Fibroblast of peridontal ligament (primary cell): ENCODE results near the gene NIP7.
"Not testable (repeated sequence)": the region's sequence is repeated elsewhere in the genome, so short reads cannot be mapped to it uniquely, and the experiment has no call there.

ENCODE experiments used
- DNase-seq: peaks from one replicate; pipeline ENCODE4 v3.0.0-alpha.2; 2010; ENCODE audit errors: extremely low read depth

The NIP7 gene

DNA sequence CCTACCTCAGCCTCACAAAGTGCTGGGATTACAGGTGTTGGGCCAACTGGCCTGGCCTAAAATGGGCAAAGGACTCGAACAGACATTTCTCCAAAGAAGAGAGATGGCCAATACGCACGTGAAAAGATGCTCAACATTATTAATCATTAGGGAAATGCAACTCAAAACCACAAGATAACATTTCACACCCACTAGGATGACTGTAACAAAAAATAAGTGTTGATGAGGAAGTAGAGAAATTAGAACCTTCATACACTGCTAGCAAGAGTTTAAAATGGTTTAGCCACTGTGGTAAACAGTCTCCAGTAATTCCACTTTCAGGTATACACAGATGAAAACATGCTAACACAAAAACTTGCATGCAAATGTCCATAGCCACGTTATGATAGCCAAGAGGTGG, 6.4 kb downstream of the NIP7 start:
- no peak for DNase-seq

DNA sequence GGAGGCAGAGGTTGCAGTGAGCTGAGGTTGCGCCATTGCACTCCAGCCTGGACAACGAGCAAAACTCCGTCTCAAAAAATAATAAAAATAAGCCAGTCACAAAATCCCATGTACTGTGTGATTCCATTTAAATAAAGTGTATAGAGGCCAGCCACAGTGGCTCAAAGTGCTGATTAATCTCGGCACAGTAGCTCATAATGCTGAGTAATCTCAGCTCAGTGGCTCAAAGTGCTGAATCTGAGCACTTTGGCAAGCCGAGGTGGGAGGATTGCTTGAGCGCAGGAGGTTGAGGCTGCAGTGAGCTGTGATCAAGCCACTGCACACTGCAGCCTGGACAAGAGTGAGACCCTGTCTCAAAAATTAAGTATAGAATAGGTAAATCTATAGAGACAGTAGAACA, 7.1 kb downstream of the NIP7 start:
- DNase-seq = no peak

DNA sequence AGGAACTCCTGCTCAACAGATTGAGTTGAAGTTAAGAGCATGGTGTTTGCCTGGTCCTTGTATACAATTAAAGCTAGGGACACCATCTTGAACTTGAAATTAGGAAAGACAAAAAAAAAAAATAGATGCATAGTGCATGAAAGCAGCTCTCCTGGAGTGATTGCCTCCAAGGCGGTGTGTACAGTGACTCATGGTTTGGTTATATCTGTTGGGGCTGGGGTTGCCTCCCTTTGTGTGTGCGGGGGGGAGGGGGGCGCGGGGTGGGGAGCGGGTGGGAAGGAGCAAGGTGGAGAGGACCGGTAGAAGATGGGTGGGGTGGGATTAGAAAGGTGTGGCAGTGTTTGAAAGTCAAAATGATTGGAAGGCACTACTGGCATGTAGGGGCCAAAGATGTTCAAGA, 8.7 kb downstream of the NIP7 start:
- no peak for DNase-seq

DNA sequence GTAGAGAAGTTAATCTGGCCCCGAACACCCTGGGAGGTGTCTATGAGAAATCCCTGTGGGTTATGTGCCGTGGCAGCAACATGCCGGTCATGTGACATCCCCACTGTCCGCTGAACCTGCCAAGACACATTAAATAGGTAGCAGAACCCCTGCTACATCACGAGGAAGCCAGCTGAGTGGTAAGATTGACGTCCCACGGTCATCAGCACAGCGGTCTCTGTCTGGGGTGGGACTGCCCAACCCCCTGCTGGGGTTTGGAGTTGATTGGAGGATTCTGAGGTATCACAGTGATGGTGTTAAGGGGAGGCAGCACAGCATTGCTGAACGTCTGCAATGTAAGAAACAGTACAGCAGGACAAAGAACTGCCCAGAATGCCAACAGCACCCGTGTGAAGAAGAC, 10.0 kb downstream of the NIP7 start:
- no peak for DNase-seq

DNA sequence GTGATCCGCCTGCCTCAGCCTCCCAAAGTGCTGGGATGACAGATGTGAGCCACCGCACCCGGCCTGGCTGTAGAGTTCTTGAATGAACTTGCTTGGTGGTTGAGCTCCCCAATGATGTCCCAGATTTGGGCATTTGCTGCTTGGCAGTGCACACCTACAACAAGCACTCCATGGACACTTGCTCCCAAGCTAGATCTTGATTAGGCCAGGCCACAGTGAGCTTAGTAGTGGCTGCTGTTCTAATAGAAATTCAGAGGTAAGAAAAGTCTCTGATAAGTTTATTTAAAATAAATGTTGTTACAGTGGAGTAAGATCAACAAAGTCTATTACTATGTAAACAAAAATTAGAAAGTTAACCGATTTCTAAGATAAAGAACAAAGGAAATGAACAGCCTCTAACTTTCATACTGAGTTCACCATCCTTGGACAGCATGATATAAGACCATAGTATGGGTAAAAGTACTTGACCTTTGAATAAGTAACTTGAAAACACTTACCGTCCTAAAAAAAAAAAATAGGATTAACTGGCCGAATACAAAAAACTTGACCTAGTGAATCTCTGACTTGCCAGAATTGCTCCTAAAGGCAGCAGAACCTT, 11.1 kb downstream of the NIP7 start:
- no peak for DNase-seq

DNA sequence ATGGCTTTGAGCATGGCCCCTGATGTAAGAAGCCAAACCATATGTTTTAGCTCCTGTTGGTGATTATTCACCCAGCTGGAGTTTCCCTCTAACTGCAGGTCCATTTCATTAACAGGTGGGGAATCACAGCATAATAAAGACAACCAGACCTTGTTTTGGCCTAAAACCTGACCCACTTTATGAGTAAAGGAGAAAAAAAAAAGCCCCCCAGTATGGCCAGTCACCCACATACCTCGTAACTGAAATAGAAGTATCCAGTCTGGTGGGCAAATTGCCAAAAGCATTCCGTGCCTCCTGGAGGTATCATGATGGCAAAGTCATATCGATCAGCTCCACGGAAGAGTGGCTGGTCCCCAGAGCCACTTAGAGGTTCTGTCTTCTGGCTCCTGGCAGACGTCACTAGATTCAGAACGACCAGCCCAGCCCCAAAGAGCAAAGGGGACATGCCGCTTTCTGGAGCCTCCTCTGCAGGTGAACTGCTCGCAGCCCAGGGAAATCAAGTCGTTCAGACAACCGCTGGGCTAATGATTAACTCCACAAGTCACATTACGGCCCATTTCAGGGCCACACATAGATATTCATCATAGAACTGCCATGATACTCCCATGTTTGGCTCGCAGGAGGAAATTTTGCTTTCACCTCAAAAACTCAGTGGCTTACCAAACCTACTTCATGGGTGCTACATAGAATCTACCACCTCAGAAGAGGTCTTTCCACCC, 11.9 kb downstream of the NIP7 start, which contains the start of gene TMED6:
TSS of gene TMED6 (minus strand) at position 478 of the 719 bp plus-strand sequence. CDS start at position 445, 33 bp downstream.
- no peak for DNase-seq

DNA sequence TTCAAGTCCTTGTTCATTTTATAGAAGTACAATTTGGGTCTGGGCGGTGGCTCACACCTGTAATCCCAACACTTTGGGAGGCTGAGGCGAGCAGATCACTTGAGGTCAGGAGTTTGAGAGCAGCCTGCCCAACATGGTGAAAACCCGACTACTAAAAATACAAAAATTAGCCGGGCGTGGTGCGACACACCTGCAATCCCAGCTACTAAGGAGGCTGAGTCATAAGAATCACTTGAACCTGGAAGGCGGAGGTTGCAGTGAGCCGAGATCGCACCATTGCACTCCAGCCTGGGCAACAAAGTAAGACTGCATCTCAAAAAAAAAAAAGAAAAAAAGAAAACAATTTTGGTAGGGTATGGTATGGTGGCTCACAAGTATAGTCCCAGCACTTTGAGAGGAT, 20.5 kb downstream of the NIP7 start:
- not testable (repeated sequence) for DNase-seq

DNA sequence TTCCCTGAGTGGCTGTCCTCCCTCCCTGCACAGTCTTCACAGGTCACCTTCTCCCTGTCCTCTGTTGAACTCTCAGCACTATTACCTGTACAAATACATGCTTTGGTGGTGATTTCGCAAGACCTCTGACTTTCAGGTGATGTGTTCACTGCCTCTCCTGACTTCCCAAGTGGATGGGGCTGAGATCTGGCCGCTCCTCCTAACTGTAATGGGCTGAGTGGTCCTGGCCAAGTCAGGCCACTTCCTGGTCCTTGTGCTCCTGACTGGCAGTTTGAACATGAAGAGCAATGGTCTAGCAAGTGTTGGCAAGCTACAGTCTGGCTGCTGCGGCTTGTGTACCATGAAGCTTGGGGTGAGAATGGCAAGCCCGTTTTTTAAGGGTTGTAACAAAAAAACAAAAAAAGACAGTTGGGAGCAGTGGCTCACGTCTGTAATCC, 23.7 kb downstream of the NIP7 start:
- DNase-seq = no peak

DNA sequence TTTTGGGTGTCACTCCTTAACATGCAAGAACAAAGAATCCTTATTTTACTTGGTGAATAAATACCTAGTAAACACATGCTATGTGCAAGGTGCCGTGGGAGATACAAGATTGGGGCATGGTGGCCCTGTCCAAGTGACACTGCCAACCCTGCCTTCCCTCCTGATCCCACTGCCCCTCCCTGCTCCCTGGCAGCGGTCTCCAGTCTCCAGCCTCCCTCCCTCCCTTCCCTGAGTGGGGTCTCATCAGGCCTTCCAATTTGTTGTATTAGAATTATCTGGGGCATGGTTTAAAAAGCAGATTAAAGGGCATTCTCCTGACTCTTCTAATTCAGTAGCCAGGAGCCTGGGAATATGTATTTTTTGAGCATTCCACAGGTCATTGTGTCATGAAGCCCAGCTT, 24.5 kb downstream of the NIP7 start:
- DNase-seq = no peak

DNA sequence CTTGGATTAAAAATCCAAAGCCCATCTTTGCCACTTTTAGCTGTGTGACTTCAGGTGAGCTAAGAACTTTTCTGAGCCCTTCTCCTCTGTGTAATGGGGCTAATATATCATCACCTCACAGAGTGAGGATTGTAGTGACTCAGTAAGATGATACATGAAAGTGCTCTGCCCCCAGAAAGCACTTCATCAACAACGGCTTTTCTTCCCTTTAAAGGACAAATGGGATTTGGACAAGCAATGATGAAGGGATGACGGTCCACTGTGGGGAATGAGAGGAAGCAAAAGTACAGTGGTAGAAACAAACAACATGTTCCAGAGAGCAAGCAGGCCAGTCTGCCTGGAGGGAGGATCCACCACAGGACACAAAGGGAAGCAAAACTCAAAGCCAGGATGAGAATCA, 26.3 kb downstream of the NIP7 start:
- no peak for DNase-seq

DNA sequence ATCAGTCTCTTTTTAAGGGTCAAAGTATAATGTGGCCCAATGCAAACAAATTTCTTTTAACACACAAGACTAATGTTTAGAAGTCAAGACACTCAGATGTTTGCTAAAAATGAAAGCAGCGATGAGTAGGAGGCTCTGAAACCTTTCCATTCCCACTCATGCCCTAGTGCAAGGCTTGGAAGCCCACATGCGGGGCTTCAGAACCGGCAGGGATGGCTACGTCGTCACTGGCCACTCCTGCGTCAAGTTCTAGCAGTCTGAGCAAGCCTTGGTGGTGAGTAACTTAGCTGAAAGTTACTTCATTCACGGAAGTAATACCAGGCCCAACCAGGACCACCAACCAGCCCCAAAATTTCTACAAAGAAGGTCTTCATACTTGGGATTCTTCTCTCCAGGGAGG, 26.9 kb downstream of the NIP7 start:
- no peak for DNase-seq

DNA sequence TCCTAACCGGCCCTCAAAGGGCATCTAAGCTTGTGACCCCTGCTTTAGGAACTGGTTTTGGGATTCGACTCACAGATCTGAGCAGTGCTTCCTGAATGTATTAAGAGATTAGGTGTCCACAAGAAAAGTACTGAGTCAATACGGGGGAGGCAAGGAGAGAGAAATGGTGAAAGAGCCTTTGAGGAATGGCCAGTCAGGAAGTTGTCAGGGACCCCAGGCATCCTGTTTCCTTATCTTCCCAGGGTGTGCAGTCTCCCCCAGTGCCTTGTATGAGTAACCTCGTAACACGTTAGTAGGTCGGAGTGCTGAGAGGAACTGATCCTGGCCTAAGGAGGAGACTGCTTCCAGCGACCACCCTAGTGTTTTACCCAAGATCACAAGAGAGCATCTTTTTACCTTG, 28.4 kb downstream of the NIP7 start:
- no peak for DNase-seq

DNA sequence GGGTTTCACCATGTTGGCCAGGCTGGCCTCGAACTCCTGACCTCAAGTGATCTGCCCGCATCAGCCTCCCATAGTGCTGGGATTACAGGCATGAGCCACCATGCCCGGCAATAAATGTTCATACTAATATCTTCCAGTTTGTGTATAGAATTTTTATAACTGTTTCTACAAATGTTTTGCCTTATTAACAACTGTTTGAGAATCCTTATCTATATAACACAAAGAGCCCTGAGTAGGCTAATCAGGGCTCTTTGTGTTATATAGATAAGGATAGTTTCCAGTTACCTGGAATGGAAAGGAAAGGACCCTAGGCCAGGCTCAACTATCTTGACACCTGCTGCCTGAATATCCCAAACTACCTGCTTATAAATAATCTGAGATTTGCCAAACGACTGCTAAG, 29.3 kb downstream of the NIP7 start:
- DNase-seq = no peak

DNA sequence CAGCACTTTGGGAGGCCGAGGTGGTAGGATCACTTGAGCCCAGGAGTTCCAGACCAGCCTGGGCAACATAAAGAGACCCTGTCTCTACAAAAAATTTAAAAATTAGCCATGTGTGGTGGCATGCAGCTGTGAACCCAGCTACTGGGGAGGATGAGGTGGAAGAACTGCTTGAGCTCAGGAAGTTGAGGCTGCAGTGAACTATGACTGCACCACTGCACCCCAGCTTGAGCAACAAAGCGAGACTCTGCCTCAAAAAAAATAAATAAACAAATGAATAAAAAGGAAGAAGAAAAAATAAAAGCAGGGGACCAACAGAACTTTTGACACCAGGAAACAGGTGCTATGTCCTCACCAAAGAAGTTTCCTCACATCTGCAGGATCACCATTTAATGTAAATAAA, 32.0 kb downstream of the NIP7 start:
- DNase-seq = no peak

DNA sequence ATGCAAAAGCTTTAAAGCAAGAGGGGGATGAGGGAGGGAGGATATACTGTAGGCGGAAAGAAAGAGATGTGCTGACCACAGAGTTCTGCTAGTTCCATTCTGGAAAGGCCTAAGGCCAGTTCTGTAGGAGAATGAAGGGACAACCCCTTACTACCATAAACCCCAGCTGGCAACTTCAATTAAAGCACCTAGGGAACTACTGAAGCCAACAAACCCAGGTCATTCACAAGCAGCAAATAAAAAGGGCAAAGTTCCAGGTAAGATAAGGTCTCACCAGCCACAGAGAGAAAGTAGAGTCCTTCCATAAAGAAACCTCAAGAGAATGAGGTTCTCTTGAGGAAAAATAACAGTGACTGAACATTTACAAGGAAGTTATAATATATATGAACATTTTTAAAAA, 33.4 kb downstream of the NIP7 start:
- no peak for DNase-seq

DNA sequence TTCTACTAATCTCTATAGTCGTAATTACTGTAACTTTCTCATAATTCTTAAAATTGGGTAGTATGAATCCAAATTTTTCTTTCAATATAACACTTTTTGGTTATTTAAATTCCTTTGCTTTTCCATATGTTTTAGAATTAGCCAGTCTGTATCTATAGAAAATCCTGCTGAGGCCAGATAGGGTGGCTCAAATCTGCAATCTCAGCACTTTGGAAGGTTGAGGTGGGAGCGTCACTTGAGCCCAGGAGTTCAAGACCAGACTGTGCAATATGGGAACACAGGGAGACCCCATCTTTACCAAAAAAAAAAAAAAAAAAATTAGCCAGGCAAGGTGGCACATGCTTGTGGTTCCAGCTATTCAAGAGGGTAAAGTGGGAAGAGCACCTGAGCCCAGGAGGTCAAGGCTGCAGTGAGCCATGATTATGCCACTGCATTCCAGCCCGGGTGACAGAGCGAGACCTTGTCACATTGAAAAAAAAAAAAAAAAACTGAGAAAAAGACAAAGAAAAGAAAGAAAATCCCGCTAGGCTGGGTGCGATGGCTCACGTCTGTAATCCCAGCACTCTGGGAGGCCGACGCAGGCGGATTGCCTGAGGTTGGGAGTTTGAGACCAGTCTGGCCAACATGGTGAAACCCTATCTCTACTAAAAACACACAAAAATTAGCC, 37.0 kb downstream of the NIP7 start:
- no peak for DNase-seq

DNA sequence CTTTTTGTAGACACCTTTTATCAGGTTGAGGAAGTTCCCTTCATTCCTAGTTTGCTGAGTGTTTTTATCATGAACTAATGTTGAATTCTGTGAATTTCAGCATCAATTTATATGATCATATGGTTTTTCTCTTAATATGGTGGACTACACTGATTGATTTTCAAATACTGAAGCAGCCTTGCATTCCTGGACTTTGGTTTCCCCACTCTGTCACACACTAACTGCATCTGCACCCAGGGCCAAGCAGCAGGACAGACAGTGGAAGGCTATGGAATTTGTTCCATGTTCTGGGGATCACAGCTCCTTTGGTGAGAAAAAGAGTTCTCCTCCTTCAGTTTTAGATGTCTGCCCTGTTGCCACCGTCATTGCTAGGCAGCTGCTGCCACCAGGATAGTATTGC, 38.5 kb downstream of the NIP7 start:
- DNase-seq = no peak

DNA sequence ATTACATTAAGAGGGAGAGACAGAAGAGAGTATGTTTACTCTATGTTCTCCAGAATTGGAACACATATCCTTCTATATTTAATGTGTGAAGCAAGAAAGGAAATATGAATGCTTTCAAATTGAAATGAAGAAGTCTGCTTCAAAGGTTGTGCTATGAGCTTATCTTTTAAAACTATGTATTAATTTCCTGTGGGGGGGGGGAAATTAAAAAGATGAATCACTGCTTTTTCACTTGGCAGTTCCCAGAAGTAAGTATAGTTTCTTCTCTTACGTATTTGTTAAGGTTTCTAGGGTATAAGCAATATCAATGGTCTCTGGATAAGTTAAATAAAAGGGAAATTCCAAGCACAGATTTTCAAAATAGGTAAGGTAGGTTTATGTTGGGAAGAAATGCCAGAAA, 39.2 kb downstream of the NIP7 start:
- no peak for DNase-seq

DNA sequence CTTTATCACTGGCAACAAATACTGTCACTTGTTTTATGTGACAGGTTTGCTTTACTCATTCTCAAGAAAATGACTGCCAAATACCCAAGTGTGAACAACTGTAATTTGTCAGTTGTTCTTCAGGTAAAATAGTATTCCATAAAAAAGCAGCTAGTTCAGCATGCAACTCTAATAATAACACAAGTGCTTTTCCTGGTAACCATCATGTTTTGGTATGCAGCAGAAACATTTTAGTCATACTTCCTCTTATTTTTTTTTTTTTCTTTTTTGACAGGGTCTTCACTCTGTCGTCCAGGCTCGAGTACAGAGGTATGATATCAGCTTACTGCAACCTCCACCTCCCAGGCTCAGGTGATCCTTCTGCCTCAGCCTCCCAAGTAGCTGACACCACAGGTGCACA, 41.7 kb downstream of the NIP7 start:
- no peak for DNase-seq

DNA sequence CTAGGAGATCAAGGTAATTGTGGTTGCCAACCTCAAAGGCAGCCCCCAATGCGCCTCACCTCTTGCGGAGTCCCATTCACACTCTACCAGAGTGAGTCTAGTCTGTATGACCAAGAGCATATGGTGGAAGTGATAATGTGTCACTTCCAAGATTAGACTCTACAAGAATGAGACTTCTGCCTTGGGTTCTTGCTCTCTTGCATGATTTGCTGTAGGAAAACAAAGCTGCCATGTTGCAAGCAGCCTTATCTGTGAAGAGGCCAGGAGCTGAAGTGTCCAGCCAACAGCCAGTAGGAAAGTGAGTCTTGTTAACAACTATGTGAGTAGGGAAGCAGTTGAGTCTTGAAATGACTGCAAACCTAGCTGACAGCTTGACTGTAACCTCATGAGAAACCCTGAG, 42.8 kb downstream of the NIP7 start:
- no peak for DNase-seq

DNA sequence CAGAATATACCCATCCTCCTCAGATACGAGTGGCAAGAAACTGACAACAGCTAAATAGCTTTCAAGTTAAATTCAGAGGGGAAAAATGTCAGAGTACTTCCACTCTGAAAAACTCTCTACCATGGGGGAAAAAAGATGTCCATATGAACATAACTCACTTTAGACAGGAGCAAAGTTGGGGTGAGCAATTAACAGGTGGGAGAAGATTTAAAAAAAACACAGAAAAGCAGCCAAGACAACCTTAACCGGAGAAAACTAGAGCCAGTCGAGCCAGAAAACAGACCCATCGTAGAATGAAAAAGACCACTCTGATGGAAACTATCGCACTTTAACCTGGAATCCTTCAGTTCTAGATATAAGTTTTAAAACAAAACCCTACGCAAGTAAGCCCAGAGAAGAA, 45.4 kb downstream of the NIP7 start:
- DNase-seq = no peak

DNA sequence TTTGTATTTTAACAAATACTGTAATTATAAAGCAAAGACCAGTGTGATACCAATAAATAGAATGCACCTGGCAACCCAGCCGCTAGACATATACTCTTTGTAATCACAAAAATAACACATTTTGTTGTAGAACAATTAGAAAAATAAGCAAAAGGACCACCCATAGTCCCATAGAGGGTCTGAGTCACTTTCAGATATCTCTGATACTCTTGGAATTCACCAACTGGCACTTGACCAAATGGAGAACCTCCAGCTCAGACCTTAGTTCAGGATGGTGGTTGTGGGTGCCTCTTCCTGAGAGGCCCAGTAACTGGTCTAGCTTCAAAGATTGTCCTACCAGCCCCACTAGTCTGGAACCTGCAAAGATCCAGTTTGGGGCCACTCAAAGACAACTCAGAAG, 47.0 kb downstream of the NIP7 start:
- DNase-seq = no peak
